ENCODE data around the gene VWA5A. TPM values are rescaled to one million over a fixed set of nuclear protein-coding genes. Genes with fewer than 3 reads are reported as not detected.

VWA5A gene
- total RNA-seq, 2 experiments from 2014 or later: 0.38 to 2.1 TPM

DNA sequence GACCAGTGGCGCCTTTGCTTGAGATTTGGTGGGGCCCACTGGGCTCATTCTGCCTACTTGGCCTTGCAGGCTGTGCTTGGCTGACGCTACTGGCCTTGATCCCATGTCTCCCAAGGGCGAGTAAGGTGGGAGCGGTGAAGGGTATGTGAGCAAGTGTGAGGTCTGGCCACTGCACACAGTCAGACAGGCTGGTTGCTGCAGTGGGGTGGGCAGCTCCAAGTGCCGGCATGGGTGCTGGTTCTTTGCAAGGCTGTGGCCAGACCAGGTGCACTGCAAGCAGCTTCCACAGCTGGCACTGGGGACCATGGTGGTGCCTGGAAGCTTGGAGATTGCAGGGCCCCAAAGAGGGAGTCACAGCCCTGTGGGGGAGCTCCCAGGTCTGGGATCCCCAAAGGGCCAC, 40.7 kb upstream of the VWA5A start:
- Histone ChIP-seq H3K4me2 (ENCODE audit: low read length) (no peak overlapping the region), H3K4me3 (ENCODE audit: low read depth, low read length, poor library complexity, severe bottlenecking) (no peak overlapping the region), H3K4me1 (ENCODE audit: insufficient read depth, low read length, poor library complexity, severe bottlenecking) (peaks cover 20% of the 10 kb centered on the region), H3K9me3 (ENCODE audit: low read length) (no peaks in the 10 kb centered on the region), H3K9me2 (ENCODE audit: insufficient read depth, low read length) (no peaks in the 10 kb centered on the region), H3K27ac (ENCODE audit: low read depth, low read length, poor library complexity, severe bottlenecking) (no peak overlapping the region), H3K36me3 (ENCODE audit: insufficient read depth, low read length) (no peaks in the 10 kb centered on the region), H2AFZ (ENCODE audit: low read length) (no peak overlapping the region), H4K20me1 (ENCODE audit: insufficient read depth, low read length) (no peaks in the 10 kb centered on the region), H3K79me2 (ENCODE audit: insufficient read depth, low read depth, low read length) (no peaks in the 10 kb centered on the region)
- TF ChIP-seq, protein P1, sequence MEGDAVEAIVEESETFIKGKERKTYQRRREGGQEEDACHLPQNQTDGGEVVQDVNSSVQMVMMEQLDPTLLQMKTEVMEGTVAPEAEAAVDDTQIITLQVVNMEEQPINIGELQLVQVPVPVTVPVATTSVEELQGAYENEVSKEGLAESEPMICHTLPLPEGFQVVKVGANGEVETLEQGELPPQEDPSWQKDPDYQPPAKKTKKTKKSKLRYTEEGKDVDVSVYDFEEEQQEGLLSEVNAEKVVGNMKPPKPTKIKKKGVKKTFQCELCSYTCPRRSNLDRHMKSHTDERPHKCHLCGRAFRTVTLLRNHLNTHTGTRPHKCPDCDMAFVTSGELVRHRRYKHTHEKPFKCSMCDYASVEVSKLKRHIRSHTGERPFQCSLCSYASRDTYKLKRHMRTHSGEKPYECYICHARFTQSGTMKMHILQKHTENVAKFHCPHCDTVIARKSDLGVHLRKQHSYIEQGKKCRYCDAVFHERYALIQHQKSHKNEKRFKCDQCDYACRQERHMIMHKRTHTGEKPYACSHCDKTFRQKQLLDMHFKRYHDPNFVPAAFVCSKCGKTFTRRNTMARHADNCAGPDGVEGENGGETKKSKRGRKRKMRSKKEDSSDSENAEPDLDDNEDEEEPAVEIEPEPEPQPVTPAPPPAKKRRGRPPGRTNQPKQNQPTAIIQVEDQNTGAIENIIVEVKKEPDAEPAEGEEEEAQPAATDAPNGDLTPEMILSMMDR (conservative IDR thresholded peaks at IDR 0.05; ENCODE audit: low read length): no peak
- no peak for TF ChIP-seq EZH2phosphoT487 (IDR thresholded peaks at IDR 0.05; ENCODE audit: borderline replicate concordance, low read depth, low read length)
- DNase-seq (ENCODE audit: low spot score): no peak
- intact Hi-C loops (cut with micrococcal nuclease; ENCODE audit: unreplicated experiment): loop anchor here (5.0 kb wide), 2 partner anchors 328 to 513 kb away; no protein-coding TSS in a partner anchor
- CTCF ChIA-PET (ENCODE audit: unreplicated experiment): no interaction called here
- POLR2A ChIA-PET: interaction anchor here (0.6 to 1.6 kb wide), 3 partner anchors 9 to 120 kb away, joined by 3 to 4 read pairs (median 3); no protein-coding TSS in a partner anchor
- BruUV-seq (replicated peaks): no TSS peak

DNA sequence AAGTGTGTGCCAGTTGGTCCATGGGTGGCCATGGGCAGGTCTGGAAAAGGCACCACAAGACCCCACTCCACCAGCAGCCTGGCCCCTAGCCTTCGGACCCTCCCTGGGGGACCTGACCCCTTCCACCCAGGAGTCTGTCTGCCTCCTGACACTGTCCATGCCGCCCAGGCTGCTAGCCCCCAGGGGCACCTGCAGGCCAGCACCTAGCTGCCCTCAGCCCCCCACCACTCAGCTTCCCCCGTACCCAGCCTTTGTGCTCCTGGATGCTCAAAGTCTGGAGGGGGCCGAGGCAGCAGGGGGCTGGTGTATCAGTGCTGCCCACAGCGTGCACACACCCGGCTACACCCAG, 39.8 kb upstream of the VWA5A start:
- H3K27ac ChIP-seq (ENCODE audit: low read depth, low read length, poor library complexity, severe bottlenecking): no peak overlapping the region
- POLR2A ChIA-PET: no interaction called here
- no peaks in the 10 kb centered on the region for H3K9me3 ChIP-seq (ENCODE audit: low read length)
- H3K4me1 ChIP-seq (ENCODE audit: insufficient read depth, low read length, poor library complexity, severe bottlenecking): peaks cover 12% of the 10 kb centered on the region
- TF ChIP-seq EZH2phosphoT487 (IDR thresholded peaks at IDR 0.05; ENCODE audit: borderline replicate concordance, low read depth, low read length): no peak
- TF ChIP-seq, protein P1 (conservative IDR thresholded peaks at IDR 0.05; ENCODE audit: low read length): no peak
- no peaks in the 10 kb centered on the region for H3K36me3 ChIP-seq (ENCODE audit: insufficient read depth, low read length)
- CTCF ChIA-PET (ENCODE audit: unreplicated experiment): no interaction called here
- H2AFZ ChIP-seq (ENCODE audit: low read length): no peak overlapping the region
- no peaks in the 10 kb centered on the region for H4K20me1 ChIP-seq (ENCODE audit: insufficient read depth, low read length)
- H3K79me2 ChIP-seq (ENCODE audit: insufficient read depth, low read depth, low read length): no peaks in the 10 kb centered on the region
- no peak overlapping the region for H3K4me2 ChIP-seq (ENCODE audit: low read length)
- intact Hi-C loops (cut with micrococcal nuclease; ENCODE audit: unreplicated experiment): no loop called here
- BruUV-seq (replicated peaks): no TSS peak
- no peak for DNase-seq (ENCODE audit: low spot score)
- H3K9me2 ChIP-seq (ENCODE audit: insufficient read depth, low read length): no peaks in the 10 kb centered on the region
- H3K4me3 ChIP-seq (ENCODE audit: low read depth, low read length, poor library complexity, severe bottlenecking): no peak overlapping the region

DNA sequence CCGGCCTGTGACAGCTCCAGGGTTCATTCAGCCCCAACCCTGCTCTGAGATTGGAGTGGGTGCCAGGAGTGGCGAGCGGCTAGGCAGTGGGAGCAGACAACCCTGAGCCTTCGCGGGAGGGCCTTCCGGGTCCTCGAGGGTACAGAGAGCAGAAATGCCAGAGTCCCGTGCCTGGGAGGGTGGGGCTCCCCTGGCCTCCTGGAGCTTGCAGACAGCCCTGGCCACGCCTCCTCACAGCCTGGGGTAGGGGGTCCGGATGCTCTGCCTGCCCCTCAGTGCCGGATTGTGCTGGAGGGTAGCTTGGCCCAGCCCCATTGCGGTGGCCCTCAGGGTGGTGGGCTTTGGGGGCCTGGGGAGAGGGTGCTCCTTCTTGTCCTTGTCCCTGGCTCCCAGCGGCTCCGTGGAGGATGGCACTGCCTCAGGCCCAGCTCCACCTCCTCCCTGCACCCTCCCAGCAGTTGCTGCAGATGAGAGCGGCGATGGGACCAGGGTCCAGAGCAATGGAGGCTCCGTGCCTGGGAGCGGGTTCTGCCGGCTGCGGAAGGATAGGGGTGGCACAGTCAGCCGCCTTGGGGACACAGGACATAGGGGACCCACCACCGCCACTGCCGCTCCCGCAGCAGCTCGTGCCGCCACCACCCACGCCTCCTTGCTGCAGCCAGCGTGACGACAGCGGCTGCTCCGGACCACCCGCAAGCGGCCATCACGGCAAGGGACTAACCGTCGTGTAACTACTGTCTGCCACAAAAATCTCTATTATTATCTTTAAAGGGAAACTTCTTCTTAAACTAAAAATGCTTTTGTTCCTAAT, 39.2 kb upstream of the VWA5A start:
- POLR2A ChIA-PET: no interaction called here
- CTCF ChIA-PET (ENCODE audit: unreplicated experiment): no interaction called here
- Histone ChIP-seq H3K79me2 (ENCODE audit: insufficient read depth, low read depth, low read length) (no peaks in the 10 kb centered on the region), H3K36me3 (ENCODE audit: insufficient read depth, low read length) (no peaks in the 10 kb centered on the region), H3K4me1 (ENCODE audit: insufficient read depth, low read length, poor library complexity, severe bottlenecking) (peaks cover 6% of the 10 kb centered on the region), H4K20me1 (ENCODE audit: insufficient read depth, low read length) (no peaks in the 10 kb centered on the region), H3K9me3 (ENCODE audit: low read length) (no peaks in the 10 kb centered on the region), H3K4me2 (ENCODE audit: low read length) (no peak overlapping the region), H3K9me2 (ENCODE audit: insufficient read depth, low read length) (no peaks in the 10 kb centered on the region), H3K4me3 (ENCODE audit: low read depth, low read length, poor library complexity, severe bottlenecking) (no peak overlapping the region), H3K27ac (ENCODE audit: low read depth, low read length, poor library complexity, severe bottlenecking) (no peak overlapping the region), H2AFZ (ENCODE audit: low read length) (no peak overlapping the region)
- intact Hi-C loops (cut with micrococcal nuclease; ENCODE audit: unreplicated experiment): no loop called here
- no TSS peak for BruUV-seq (replicated peaks)
- TF ChIP-seq EZH2phosphoT487 (IDR thresholded peaks at IDR 0.05; ENCODE audit: borderline replicate concordance, low read depth, low read length): no peak
- no peak for DNase-seq (ENCODE audit: low spot score)
